ENCODE results near the gene PMM2. TPM values are rescaled to one million over a fixed set of nuclear protein-coding genes. Genes with fewer than 3 reads are reported as not detected.

PMM2 gene
- total RNA-seq, 1 donor from 2014 or later: 22.2 TPM

DNA sequence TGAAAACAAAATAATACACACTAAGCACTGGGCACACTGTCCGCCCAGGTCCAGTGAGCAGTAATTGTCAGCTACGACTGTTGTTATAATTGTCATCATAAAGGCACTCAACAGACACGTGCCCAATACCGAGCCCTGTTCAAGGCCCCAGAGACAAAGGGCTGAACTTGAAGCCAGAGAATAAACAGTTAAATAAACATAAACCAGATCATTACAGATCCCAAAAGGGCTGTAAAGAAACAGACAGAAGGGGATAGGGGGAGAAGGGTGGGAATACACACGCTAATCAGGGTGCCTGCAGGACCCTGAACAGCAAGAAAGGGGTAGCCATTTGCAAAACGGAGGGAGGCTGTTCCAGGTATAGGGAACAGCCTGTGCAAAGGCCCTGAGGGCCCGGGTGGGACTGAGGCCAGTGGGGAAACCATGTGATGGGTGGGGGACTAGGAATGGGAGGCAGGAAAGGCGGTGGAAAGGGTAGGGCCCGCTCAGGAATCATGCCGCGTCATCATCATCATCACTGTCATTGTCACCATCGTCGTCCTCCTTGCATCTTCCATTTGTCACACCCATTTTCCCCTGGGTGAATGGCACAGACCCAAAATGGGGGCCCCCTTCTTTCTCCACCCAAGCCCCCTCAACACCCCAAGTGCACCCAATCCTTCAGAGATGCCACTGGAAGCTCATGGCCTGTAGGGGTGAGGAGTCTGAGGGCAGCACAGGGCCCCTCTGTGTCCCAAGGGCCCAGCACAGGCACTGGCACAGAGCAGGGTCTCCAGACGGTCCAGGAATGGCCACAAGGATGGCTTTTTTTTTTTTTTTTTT is 64.9 kb downstream of the PMM2 start:
- Mint-ChIP-seq H3K9me3 (no peaks in the 10 kb centered on the region), H3K36me3 (peaks cover 10% of the 10 kb centered on the region), H3K27me3 (ENCODE audit: insufficient read depth, low read depth) (peaks cover 10% of the 10 kb centered on the region), H3K4me3 (no peak overlapping the region), H3K4me1 (peaks cover 48% of the 10 kb centered on the region), H3K27ac (no peak overlapping the region)
- Histone ChIP-seq H3K79me2 (ENCODE audit: low read depth) (peaks cover 98% of the 10 kb centered on the region), H3K36me3 (no peaks in the 10 kb centered on the region), H3K4me3 (no peak overlapping the region), H3K4me1 (peaks cover 35% of the 10 kb centered on the region), H3K27me3 (no peaks in the 10 kb centered on the region), H3K9me3 (ENCODE audit: low read depth) (no peaks in the 10 kb centered on the region), H2AFZ (replicated peaks) (no peak overlapping the region), H3F3A (ENCODE audit: low read depth) (peaks cover 30% of the 10 kb centered on the region), H3K4me2 (no peak overlapping the region), H3K9ac (no peak overlapping the region), H3K27ac (no peak overlapping the region), H4K20me1 (ENCODE audit: low read depth) (peaks cover 96% of the 10 kb centered on the region)
- DNase-seq (ENCODE audit: low spot score): no peak
- TF ChIP-seq, protein P1, sequence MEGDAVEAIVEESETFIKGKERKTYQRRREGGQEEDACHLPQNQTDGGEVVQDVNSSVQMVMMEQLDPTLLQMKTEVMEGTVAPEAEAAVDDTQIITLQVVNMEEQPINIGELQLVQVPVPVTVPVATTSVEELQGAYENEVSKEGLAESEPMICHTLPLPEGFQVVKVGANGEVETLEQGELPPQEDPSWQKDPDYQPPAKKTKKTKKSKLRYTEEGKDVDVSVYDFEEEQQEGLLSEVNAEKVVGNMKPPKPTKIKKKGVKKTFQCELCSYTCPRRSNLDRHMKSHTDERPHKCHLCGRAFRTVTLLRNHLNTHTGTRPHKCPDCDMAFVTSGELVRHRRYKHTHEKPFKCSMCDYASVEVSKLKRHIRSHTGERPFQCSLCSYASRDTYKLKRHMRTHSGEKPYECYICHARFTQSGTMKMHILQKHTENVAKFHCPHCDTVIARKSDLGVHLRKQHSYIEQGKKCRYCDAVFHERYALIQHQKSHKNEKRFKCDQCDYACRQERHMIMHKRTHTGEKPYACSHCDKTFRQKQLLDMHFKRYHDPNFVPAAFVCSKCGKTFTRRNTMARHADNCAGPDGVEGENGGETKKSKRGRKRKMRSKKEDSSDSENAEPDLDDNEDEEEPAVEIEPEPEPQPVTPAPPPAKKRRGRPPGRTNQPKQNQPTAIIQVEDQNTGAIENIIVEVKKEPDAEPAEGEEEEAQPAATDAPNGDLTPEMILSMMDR (IDR thresholded peaks at IDR 0.05): no peak
- TF ChIP-seq EZH2 (IDR thresholded peaks at IDR 0.05) (no peak), EZH2phosphoT487 (IDR thresholded peaks at IDR 0.05) (no peak)

DNA sequence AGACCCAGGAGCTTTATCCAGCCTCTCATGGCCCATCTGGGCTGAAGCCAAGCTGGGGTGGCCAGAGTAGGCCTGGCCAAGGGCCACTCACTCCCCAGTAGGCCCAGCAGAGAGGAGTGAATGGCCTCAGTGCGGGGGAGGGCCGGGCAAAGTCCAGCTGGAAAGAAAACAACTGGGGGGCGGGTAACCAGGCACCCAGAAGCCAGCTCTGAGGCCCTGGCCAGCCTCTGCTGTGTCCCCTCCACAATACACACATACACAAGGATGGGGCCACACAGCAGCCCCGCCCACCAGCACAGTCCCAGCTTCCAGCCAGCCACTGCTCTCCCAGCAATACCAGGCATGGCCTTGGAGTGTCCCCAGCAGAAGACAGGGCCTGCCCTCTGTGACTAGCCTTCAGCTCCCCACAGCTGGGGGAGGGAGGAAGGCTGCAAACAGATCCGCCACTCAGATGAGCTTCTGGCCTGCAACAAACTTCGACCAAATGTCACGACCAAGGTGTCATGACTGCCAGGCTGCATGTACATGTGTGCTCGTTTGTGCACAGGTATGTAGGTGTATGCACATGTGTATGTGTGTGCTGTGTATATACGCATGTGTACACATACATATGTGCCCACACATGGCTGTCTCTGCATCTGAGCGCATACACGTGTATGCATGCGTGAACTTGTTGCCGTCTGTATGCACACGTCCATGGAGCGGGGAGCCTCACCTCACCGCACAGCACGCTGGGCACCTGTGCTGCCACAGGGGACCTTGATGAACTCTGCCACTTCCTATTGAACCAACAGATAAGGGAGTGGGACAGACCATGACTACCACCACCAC is 66.2 kb downstream of the PMM2 start:
- Histone ChIP-seq H2AFZ (replicated peaks) (no peak overlapping the region), H3K4me3 (no peak overlapping the region), H3K27me3 (no peaks in the 10 kb centered on the region), H3K79me2 (ENCODE audit: low read depth) (peaks cover 99% of the 10 kb centered on the region), H3K4me1 (peaks cover 35% of the 10 kb centered on the region), H3K4me2 (peak overlapping the region; percentile 17), H3K27ac (no peak overlapping the region), H3F3A (ENCODE audit: low read depth) (peaks cover 41% of the 10 kb centered on the region), H3K36me3 (no peaks in the 10 kb centered on the region), H3K9ac (no peak overlapping the region), H4K20me1 (ENCODE audit: low read depth) (peaks cover 93% of the 10 kb centered on the region), H3K9me3 (ENCODE audit: low read depth) (no peaks in the 10 kb centered on the region)
- H3K27ac Mint-ChIP-seq: peak overlapping the region; percentile 32
- H3K27me3 Mint-ChIP-seq (ENCODE audit: insufficient read depth, low read depth): peaks cover 10% of the 10 kb centered on the region
- DNase-seq (ENCODE audit: low spot score): peak; percentile 23
- H3K4me1 Mint-ChIP-seq: peaks cover 53% of the 10 kb centered on the region
- H3K36me3 Mint-ChIP-seq: peaks cover 2% of the 10 kb centered on the region
- TF ChIP-seq, protein P1 (IDR thresholded peaks at IDR 0.05): no peak
- no peak for TF ChIP-seq EZH2phosphoT487 (IDR thresholded peaks at IDR 0.05)
- TF ChIP-seq EZH2 (IDR thresholded peaks at IDR 0.05): no peak
- no peak overlapping the region for H3K4me3 Mint-ChIP-seq
- no peaks in the 10 kb centered on the region for H3K9me3 Mint-ChIP-seq

- peaks cover 57% of the 10 kb centered on the region for H3K4me1 Mint-ChIP-seq
- peak overlapping the region; percentile 17 for H3K4me2 ChIP-seq
These were observed 67.0 kb downstream of the PMM2 start for GRCh38 chr16:8864480-8865110.

More at GRCh38 chr16:8864480-8865110, 67.0 kb downstream of the PMM2 start:
- TF ChIP-seq EZH2 (IDR thresholded peaks at IDR 0.05) (no peak), EZH2phosphoT487 (IDR thresholded peaks at IDR 0.05) (no peak)
- TF ChIP-seq, protein P1 (IDR thresholded peaks at IDR 0.05): no peak
- Histone ChIP-seq H3K4me3 (no peak overlapping the region), H3K9ac (no peak overlapping the region), H3K27ac (peak overlapping the region; percentile 23), H3K79me2 (ENCODE audit: low read depth) (peaks cover 91% of the 10 kb centered on the region), H3F3A (ENCODE audit: low read depth) (peaks cover 46% of the 10 kb centered on the region), H4K20me1 (ENCODE audit: low read depth) (peaks cover 86% of the 10 kb centered on the region), H3K36me3 (no peaks in the 10 kb centered on the region), H2AFZ (replicated peaks) (no peak overlapping the region), H3K27me3 (no peaks in the 10 kb centered on the region), H3K9me3 (ENCODE audit: low read depth) (no peaks in the 10 kb centered on the region), H3K4me1 (peaks cover 40% of the 10 kb centered on the region)
- no peaks in the 10 kb centered on the region for H3K36me3 Mint-ChIP-seq
- H3K9me3 Mint-ChIP-seq: no peaks in the 10 kb centered on the region
- H3K27me3 Mint-ChIP-seq (ENCODE audit: insufficient read depth, low read depth): peaks cover 8% of the 10 kb centered on the region
- DNase-seq (ENCODE audit: low spot score): no peak
- peak overlapping the region; percentile 99 for H3K4me3 Mint-ChIP-seq
- H3K27ac Mint-ChIP-seq: peak overlapping the region; percentile 32

Measured in neural progenitor cell (in vitro differentiated cells).